ENCODE results near the gene MRC2.
"Not testable (repeated sequence)": the region's sequence is repeated elsewhere in the genome, so short reads cannot be mapped to it uniquely, and the experiment has no call there.

MRC2 gene

GRCh38 chr17:62597150-62597549, 30.3 kb upstream of the MRC2 start:
- TF ChIP-seq CTCF (IDR thresholded peaks at IDR 0.05; ENCODE audit: low read depth, low read length): no peak
- no peak overlapping the region for H3K4me3 ChIP-seq (ENCODE audit: low read depth, low read length)
- H3K27me3 ChIP-seq: no peaks in the 10 kb centered on the region
- no peak for DNase-seq
- peaks cover 46% of the 10 kb centered on the region for H3K36me3 ChIP-seq
- H3K4me1 ChIP-seq: no peaks in the 10 kb centered on the region
- H3K9me3 ChIP-seq: no peaks in the 10 kb centered on the region; the same call in 1 of the 2 replicates

GRCh38 chr17:62597920-62598319, 29.6 kb upstream of the MRC2 start:
- peaks cover 52% of the 10 kb centered on the region for H3K36me3 ChIP-seq

GRCh38 chr17:62599964-62600657, 27.4 kb upstream of the MRC2 start:
- no peaks in the 10 kb centered on the region; the same call in 1 of the 2 replicates for H3K9me3 ChIP-seq
- no peak for TF ChIP-seq CTCF (IDR thresholded peaks at IDR 0.05; ENCODE audit: low read depth, low read length)
- peaks cover 57% of the 10 kb centered on the region for H3K36me3 ChIP-seq
- H3K4me1 ChIP-seq: no peaks in the 10 kb centered on the region
- H3K27me3 ChIP-seq: no peaks in the 10 kb centered on the region
- DNase-seq: no peak
- H3K4me3 ChIP-seq (ENCODE audit: low read depth, low read length): no peak overlapping the region

More at GRCh38 chr17:62597920-62598319, 29.6 kb upstream of the MRC2 start:
- Histone ChIP-seq H3K4me3 (ENCODE audit: low read depth, low read length) (no peak overlapping the region), H3K4me1 (no peaks in the 10 kb centered on the region), H3K27me3 (no peaks in the 10 kb centered on the region), H3K9me3 (no peaks in the 10 kb centered on the region; the same call in 1 of the 2 replicates)
- TF ChIP-seq CTCF (IDR thresholded peaks at IDR 0.05; ENCODE audit: low read depth, low read length): no peak
- no peak for DNase-seq

- no peak for DNase-seq
- peaks cover 58% of the 10 kb centered on the region for H3K36me3 ChIP-seq
- H3K9me3 ChIP-seq: no peaks in the 10 kb centered on the region; the same call in 1 of the 2 replicates
- no peaks in the 10 kb centered on the region for H3K4me1 ChIP-seq
- H3K4me3 ChIP-seq (ENCODE audit: low read depth, low read length): no peak overlapping the region
- no peak for TF ChIP-seq CTCF (IDR thresholded peaks at IDR 0.05; ENCODE audit: low read depth, low read length)
- H3K27me3 ChIP-seq: no peaks in the 10 kb centered on the region
Measured at GRCh38 chr17:62600805-62601204, 26.7 kb upstream of the MRC2 start.

- no peak overlapping the region for H3K4me3 ChIP-seq (ENCODE audit: low read depth, low read length)
- no peak for DNase-seq
- peaks cover 55% of the 10 kb centered on the region for H3K36me3 ChIP-seq
- H3K4me1 ChIP-seq: no peaks in the 10 kb centered on the region
- no peak for TF ChIP-seq CTCF (IDR thresholded peaks at IDR 0.05; ENCODE audit: low read depth, low read length)
- H3K27me3 ChIP-seq: no peaks in the 10 kb centered on the region
- no peaks in the 10 kb centered on the region; the same call in 1 of the 2 replicates for H3K9me3 ChIP-seq
Measured at GRCh38 chr17:62601471-62601870, 26.0 kb upstream of the MRC2 start.

GRCh38 chr17:62603783-62604182, 23.7 kb upstream of the MRC2 start:
- peaks cover 54% of the 10 kb centered on the region for H3K36me3 ChIP-seq
- H3K9me3 ChIP-seq; H3K4me3 ChIP-seq (ENCODE audit: low read depth, low read length); H3K27me3 ChIP-seq; H3K4me1 ChIP-seq; DNase-seq: not testable (repeated sequence)

All from BE2C (cell line).